ENCODE data around the gene BRD9. TPM values are rescaled to one million over a fixed set of nuclear protein-coding genes. Genes with fewer than 3 reads are reported as not detected.
"Not testable (repeated sequence)": the region's sequence is repeated elsewhere in the genome, so short reads cannot be mapped to it uniquely, and the experiment has no call there.

The BRD9 gene
- total RNA-seq, 1 donor from 2014 or later, result 23.6 TPM

GRCh38 chr5:935510-936084 is 43.0 kb upstream of the BRD9 start:
- TF ChIP-seq CTCF (IDR thresholded peaks at IDR 0.05; ENCODE audit: borderline replicate concordance), result no peak
- intact Hi-C loops (cut with micrococcal nuclease), result no loop called here
- Histone ChIP-seq H3K36me3 (no peaks in the 10 kb centered on the region), H3K27ac (replicated peaks) (no peak overlapping the region), H3K4me1 (peaks cover 6% of the 10 kb centered on the region), H3K27me3 (ENCODE audit: low read depth) (peaks cover 27% of the 10 kb centered on the region), H3K4me3 (no peak overlapping the region), H3K9me3 (replicated peaks) (no peaks in the 10 kb centered on the region)
- DNase-seq, result no peak

- H3K4me1 ChIP-seq; H3K9me3 ChIP-seq (replicated peaks); H3K36me3 ChIP-seq; DNase-seq; intact Hi-C loops (cut with micrococcal nuclease); H3K27ac ChIP-seq (replicated peaks); H3K4me3 ChIP-seq: not testable (repeated sequence)
- peaks cover 31% of the 10 kb centered on the region for H3K27me3 ChIP-seq (ENCODE audit: low read depth)
Observed at GRCh38 chr5:934381-934967, 41.9 kb upstream of the BRD9 start.

- H3K9me3 ChIP-seq (replicated peaks); intact Hi-C loops (cut with micrococcal nuclease); H3K4me1 ChIP-seq; DNase-seq; H3K36me3 ChIP-seq; H3K4me3 ChIP-seq: not testable (repeated sequence)
- Histone ChIP-seq H3K27me3 (ENCODE audit: low read depth) (peaks cover 28% of the 10 kb centered on the region), H3K27ac (replicated peaks) (peak overlapping the region; percentile 70)
Observed at GRCh38 chr5:933951-934350, 41.4 kb upstream of the BRD9 start.

DNA sequence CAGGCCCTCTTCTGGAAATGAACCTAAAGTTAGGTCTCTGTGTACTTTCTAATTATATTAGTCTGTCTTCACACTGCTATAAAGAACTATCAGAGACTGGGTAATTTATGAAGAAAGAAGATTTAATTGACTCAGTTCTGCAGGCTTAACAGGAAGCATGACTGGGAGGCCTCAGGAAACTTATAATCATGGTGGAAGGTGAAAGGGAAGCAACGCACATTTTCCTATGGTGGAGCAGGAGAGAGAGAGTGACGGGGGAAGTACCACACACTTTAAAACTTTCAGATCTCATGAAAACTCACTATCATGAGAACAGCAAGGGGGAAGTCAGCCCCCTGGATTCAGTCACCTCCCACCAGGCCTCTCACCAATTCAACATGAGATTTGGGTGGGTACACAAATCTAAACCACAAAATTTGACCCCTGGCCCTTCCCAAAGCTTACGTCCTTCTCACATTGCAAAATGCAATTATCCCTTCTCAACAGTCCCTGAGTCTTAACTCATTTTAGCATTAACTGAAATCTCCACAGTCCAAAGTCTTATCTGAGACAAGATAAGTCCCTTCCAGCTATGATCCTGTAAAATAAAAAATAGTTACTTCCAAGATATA is 40.8 kb upstream of the BRD9 start:
- Histone ChIP-seq H3K36me3 (no peaks in the 10 kb centered on the region), H3K9me3 (replicated peaks) (no peaks in the 10 kb centered on the region), H3K27ac (replicated peaks) (peak overlapping the region; percentile 70), H3K27me3 (ENCODE audit: low read depth) (peaks cover 28% of the 10 kb centered on the region), H3K4me3 (no peak overlapping the region), H3K4me1 (peaks cover 6% of the 10 kb centered on the region)
- no peak for TF ChIP-seq CTCF (IDR thresholded peaks at IDR 0.05; ENCODE audit: borderline replicate concordance)
- intact Hi-C loops (cut with micrococcal nuclease), result no loop called here
- no peak for DNase-seq

DNA sequence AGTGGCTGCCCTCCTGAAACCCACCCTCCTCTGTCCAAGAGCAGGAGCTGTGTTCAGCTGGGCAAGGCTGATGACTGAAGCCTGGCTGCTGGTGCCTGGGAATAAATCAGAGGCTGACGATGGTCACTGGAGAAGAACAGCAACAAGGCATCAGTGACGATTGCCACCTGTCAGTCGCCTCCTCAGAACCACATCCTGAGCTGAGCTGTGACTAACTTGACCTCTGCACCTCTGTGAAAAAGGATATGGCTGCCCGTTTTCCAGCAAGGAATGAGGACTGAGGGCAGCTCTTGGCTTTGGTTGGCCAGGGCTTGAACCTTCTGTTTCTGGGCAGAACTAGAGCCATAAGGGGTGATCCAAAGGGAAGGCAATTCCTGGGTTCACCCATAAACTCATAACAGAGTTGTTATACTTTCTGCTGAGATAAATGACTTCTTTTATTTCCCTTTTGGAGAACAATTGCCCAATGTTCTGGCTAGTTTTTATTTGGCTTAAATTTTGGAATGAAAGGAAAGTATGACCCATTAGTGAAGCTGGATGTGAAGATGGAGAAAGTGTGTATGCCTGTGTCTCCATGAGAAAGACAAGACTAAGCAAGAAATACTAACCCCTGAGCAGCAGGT is 40.1 kb upstream of the BRD9 start:
- Histone ChIP-seq H3K27ac (replicated peaks) (peak overlapping the region; percentile 70), H3K9me3 (replicated peaks) (no peaks in the 10 kb centered on the region), H3K4me1 (peaks cover 6% of the 10 kb centered on the region), H3K4me3 (no peak overlapping the region), H3K36me3 (no peaks in the 10 kb centered on the region), H3K27me3 (ENCODE audit: low read depth) (peaks cover 27% of the 10 kb centered on the region)
- no peak for DNase-seq
- TF ChIP-seq CTCF (IDR thresholded peaks at IDR 0.05; ENCODE audit: borderline replicate concordance), result no peak
- intact Hi-C loops (cut with micrococcal nuclease), result no loop called here

- no peak for DNase-seq
- no peak for TF ChIP-seq CTCF (IDR thresholded peaks at IDR 0.05; ENCODE audit: borderline replicate concordance)
- Histone ChIP-seq H3K27ac (replicated peaks) (peak overlapping the region; percentile 70), H3K4me3 (no peak overlapping the region), H3K27me3 (ENCODE audit: low read depth) (peaks cover 23% of the 10 kb centered on the region), H3K4me1 (peaks cover 6% of the 10 kb centered on the region), H3K9me3 (replicated peaks) (no peaks in the 10 kb centered on the region), H3K36me3 (no peaks in the 10 kb centered on the region)
- intact Hi-C loops (cut with micrococcal nuclease), result no loop called here
Observed at GRCh38 chr5:932151-932627, 39.6 kb upstream of the BRD9 start.

Measured in left ventricle myocardium inferior (tissue), 1 donor.